ENCODE measurements around the gene PLD3. TPM values are rescaled to one million over a fixed set of nuclear protein-coding genes. Genes with fewer than 3 reads are reported as not detected.

The PLD3 gene
- total RNA-seq, 1 donor = 136 TPM

DNA sequence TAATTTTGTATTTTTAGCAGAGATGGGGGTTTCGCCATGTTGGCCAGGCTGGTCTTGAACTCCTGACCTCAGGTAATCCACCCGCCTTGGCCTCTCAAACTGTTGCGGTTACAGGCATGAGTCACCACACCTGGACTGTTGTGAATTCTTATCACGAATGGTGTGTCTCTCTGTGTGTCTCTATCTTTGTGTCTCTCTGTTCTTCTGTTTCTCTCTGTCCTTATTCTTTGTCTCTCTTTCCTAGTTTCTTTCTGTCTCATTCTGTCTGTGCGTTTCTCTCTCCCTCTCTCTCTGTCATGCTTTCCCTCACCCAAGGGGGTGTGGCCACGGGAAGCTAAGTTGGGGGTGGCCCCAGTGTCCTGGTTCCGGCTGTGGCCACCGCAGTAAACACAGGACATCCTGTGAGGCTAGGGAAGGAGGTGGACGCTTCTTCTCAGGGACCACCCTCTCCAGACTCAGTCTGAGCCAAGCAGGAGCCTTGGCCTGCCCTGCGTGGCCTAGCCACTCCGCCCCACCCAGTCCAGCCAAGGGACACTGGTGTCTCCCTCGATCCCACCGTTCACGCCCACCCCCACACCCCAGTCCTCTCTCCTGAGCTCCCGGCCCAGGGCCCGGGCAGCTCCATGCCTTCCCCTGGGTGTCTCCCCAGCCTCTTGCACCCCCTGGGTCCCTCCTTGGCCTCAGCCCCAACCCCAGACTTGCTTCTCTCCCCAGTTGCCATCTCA is 68.6 kb downstream of the PLD3 start:
- H4K20me1 ChIP-seq (ENCODE audit: insufficient read depth, low read length) = no peaks in the 10 kb centered on the region
- H3K36me3 ChIP-seq (ENCODE audit: insufficient read depth, low read length) = peaks cover 2% of the 10 kb centered on the region
- H3K27ac ChIP-seq (ENCODE audit: low read depth, low read length) = no peak overlapping the region
- H3K27me3 ChIP-seq (ENCODE audit: insufficient read depth, low read length) = no peaks in the 10 kb centered on the region
- H3K4me1 ChIP-seq (ENCODE audit: insufficient read depth, low read length) = peaks cover 15% of the 10 kb centered on the region
- H3K4me3 ChIP-seq (ENCODE audit: insufficient read depth, low read length) = no peak overlapping the region
- H3K4me2 ChIP-seq (ENCODE audit: insufficient read depth, low read length) = peak overlapping the region; percentile 55
- peaks cover 1% of the 10 kb centered on the region for H3K79me2 ChIP-seq (ENCODE audit: insufficient read depth, low read length)
- H2AFZ ChIP-seq (ENCODE audit: low read length) = peak overlapping the region; percentile 82
- TF ChIP-seq, protein P1, sequence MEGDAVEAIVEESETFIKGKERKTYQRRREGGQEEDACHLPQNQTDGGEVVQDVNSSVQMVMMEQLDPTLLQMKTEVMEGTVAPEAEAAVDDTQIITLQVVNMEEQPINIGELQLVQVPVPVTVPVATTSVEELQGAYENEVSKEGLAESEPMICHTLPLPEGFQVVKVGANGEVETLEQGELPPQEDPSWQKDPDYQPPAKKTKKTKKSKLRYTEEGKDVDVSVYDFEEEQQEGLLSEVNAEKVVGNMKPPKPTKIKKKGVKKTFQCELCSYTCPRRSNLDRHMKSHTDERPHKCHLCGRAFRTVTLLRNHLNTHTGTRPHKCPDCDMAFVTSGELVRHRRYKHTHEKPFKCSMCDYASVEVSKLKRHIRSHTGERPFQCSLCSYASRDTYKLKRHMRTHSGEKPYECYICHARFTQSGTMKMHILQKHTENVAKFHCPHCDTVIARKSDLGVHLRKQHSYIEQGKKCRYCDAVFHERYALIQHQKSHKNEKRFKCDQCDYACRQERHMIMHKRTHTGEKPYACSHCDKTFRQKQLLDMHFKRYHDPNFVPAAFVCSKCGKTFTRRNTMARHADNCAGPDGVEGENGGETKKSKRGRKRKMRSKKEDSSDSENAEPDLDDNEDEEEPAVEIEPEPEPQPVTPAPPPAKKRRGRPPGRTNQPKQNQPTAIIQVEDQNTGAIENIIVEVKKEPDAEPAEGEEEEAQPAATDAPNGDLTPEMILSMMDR (IDR thresholded peaks at IDR 0.05; ENCODE audit: extremely low read depth, low read depth, low read length) = no peak
- peak; percentile 69 for DNase-seq (ENCODE audit: insufficient read length, low spot score, missing footprints)
- no peaks in the 10 kb centered on the region for H3K9me3 ChIP-seq (ENCODE audit: low read depth, low read length)

DNA sequence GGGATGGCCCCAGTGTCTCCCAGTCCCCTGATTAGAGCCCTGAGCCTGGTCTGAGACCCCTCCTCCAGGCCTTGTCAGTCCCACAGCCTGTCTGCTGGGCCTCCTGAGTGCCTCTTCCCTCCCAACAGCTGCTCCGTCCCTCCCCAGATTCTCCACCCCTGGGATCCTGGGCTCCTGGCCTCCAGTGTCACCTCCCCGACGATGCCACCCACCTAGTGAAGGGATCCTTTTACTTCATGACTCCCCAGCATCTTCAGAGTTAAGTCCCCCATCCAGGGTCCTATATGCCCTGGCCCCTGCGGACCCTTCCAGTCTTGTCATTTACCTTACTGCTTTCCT is 69.1 kb downstream of the PLD3 start:
- Histone ChIP-seq H3K27ac (ENCODE audit: low read depth, low read length) (no peak overlapping the region), H2AFZ (ENCODE audit: low read length) (peak overlapping the region; percentile 82)
- peak; percentile 78 for DNase-seq (ENCODE audit: insufficient read length, low spot score, missing footprints)

DNA sequence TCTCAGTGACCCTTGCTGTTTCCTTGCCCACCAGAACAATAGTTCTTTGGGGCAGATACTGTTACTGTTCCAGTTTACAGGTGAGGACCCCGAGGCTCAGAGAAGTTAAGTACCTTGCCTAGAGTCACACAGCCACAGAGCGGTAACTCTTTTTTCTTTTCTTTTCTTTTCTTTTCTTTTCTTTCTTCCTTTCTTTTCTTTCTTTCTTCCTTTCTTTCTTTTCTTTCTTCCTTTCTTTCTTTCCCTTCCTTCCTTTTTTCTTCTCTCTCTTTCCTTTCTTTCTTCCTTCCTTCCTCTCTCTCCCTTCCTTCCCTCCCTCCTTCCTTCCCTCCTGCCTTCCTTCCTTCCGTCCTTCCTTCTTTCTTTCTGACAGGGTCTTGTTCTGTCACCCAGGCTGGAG is 69.5 kb downstream of the PLD3 start:
- H3K9me3 ChIP-seq (ENCODE audit: low read depth, low read length) = no peaks in the 10 kb centered on the region
- H3K27me3 ChIP-seq (ENCODE audit: insufficient read depth, low read length) = no peaks in the 10 kb centered on the region
- no peaks in the 10 kb centered on the region for H4K20me1 ChIP-seq (ENCODE audit: insufficient read depth, low read length)
- no peak overlapping the region for H3K4me3 ChIP-seq (ENCODE audit: insufficient read depth, low read length)
- peaks cover 11% of the 10 kb centered on the region for H3K36me3 ChIP-seq (ENCODE audit: insufficient read depth, low read length)
- DNase-seq (ENCODE audit: insufficient read length, low spot score, missing footprints) = no peak
- H3K4me1 ChIP-seq (ENCODE audit: insufficient read depth, low read length) = peaks cover 23% of the 10 kb centered on the region
- no peak overlapping the region for H3K27ac ChIP-seq (ENCODE audit: low read depth, low read length)
- no peak overlapping the region for H3K4me2 ChIP-seq (ENCODE audit: insufficient read depth, low read length)
- H2AFZ ChIP-seq (ENCODE audit: low read length) = no peak overlapping the region
- TF ChIP-seq, protein P1 (IDR thresholded peaks at IDR 0.05; ENCODE audit: extremely low read depth, low read depth, low read length) = no peak
- H3K79me2 ChIP-seq (ENCODE audit: insufficient read depth, low read length) = peaks cover 11% of the 10 kb centered on the region

More for the DNA sequence above, 69.1 kb downstream of the PLD3 start:
- Histone ChIP-seq H3K79me2 (ENCODE audit: insufficient read depth, low read length) (peaks cover 7% of the 10 kb centered on the region), H3K4me2 (ENCODE audit: insufficient read depth, low read length) (no peak overlapping the region), H3K36me3 (ENCODE audit: insufficient read depth, low read length) (peaks cover 7% of the 10 kb centered on the region), H3K4me3 (ENCODE audit: insufficient read depth, low read length) (no peak overlapping the region), H3K4me1 (ENCODE audit: insufficient read depth, low read length) (peaks cover 21% of the 10 kb centered on the region), H3K9me3 (ENCODE audit: low read depth, low read length) (no peaks in the 10 kb centered on the region), H3K27me3 (ENCODE audit: insufficient read depth, low read length) (no peaks in the 10 kb centered on the region), H4K20me1 (ENCODE audit: insufficient read depth, low read length) (no peaks in the 10 kb centered on the region)
- TF ChIP-seq, protein P1 (IDR thresholded peaks at IDR 0.05; ENCODE audit: extremely low read depth, low read depth, low read length) = no peak

DNA sequence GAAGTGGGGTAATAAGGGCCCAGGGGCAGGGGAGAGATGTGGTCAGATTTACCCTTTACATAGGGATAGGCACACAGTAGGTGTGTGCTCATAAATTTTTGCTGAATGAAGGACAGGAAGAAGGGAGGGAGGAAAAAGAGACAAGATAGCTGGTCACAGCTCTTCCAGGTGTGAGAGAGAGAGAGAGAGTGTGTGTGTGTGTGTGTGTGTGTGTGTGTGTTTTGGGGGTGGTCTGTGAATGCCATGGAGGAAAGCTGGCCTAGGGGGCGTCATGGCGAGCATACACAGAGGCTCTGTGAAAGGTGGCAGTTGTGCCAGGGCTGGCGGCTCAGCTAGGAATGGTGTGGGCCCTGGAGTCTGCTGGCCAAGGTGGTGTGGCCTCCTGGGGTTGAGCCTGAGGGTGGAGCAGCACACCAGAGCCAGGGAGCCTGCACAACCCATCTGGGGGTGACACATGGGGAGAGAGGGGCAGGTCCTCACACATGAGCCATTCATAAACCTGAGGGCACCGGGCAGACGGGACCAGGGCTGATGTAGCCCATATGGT is 70.6 kb downstream of the PLD3 start:
- Histone ChIP-seq H3K79me2 (ENCODE audit: insufficient read depth, low read length) (peaks cover 22% of the 10 kb centered on the region), H3K4me2 (ENCODE audit: insufficient read depth, low read length) (no peak overlapping the region), H2AFZ (ENCODE audit: low read length) (no peak overlapping the region), H3K36me3 (ENCODE audit: insufficient read depth, low read length) (peaks cover 15% of the 10 kb centered on the region), H3K27me3 (ENCODE audit: insufficient read depth, low read length) (no peaks in the 10 kb centered on the region), H3K4me3 (ENCODE audit: insufficient read depth, low read length) (no peak overlapping the region), H3K9me3 (ENCODE audit: low read depth, low read length) (no peaks in the 10 kb centered on the region), H3K27ac (ENCODE audit: low read depth, low read length) (no peak overlapping the region), H4K20me1 (ENCODE audit: insufficient read depth, low read length) (no peaks in the 10 kb centered on the region), H3K4me1 (ENCODE audit: insufficient read depth, low read length) (peaks cover 23% of the 10 kb centered on the region)
- DNase-seq (ENCODE audit: insufficient read length, low spot score, missing footprints) = no peak
- TF ChIP-seq, protein P1 (IDR thresholded peaks at IDR 0.05; ENCODE audit: extremely low read depth, low read depth, low read length) = no peak
